ENCODE results near the gene MAP10. TPM values are rescaled to one million over a fixed set of nuclear protein-coding genes. Genes with fewer than 3 reads are reported as not detected.
A peak's percentile ranks its signal among the peaks of the same experiment; 100 is the strongest.
"Not testable (repeated sequence)": the region's sequence is repeated elsewhere in the genome, so short reads cannot be mapped to it uniquely, and the experiment has no call there.

Gene MAP10
- 1 to 10 TPM; 2.4 to 3.8 (median 3.0) TPM for polyA plus RNA-seq (ENCODE audit: insufficient read length in 10 of 10)
- long read RNA-seq, donor 1, partial matches to known transcripts: 0 of 4 reads
- long read RNA-seq, donor 1, other reads (novel, unspliced or antisense): 0 of 4 reads
- long read RNA-seq, donor 2, partial matches to known transcripts: 0 of 3 reads
- long read RNA-seq, donor 2, other reads (novel, unspliced or antisense): 0 of 3 reads
- long read RNA-seq, donor 3: 0 reads
- long read RNA-seq, donor 4, transcript MAP10-201 (1 exons, 3,516 nt): major isoform, 9 of 9 reads
- long read RNA-seq, donor 4, partial matches to known transcripts: 0 of 9 reads
- long read RNA-seq, donor 4, other reads (novel, unspliced or antisense): 0 of 9 reads
- long read RNA-seq, donor 5, transcript MAP10-201 (1 exons, 3,516 nt): major isoform, 7 of 7 reads
- long read RNA-seq, donor 5, partial matches to known transcripts: 0 of 7 reads
- long read RNA-seq, donor 5, other reads (novel, unspliced or antisense): 0 of 7 reads
- long read RNA-seq, donor 6, partial matches to known transcripts: 0 of 4 reads
- long read RNA-seq, donor 6, other reads (novel, unspliced or antisense): 0 of 4 reads
- long read RNA-seq, donor 7, partial matches to known transcripts: 0 of 4 reads
- long read RNA-seq, donor 7, other reads (novel, unspliced or antisense): 0 of 4 reads
- long read RNA-seq, donor 8, partial matches to known transcripts: 0 of 3 reads
- long read RNA-seq, donor 8, other reads (novel, unspliced or antisense): 0 of 3 reads
- long read RNA-seq, donor 9: 0 reads

DNA sequence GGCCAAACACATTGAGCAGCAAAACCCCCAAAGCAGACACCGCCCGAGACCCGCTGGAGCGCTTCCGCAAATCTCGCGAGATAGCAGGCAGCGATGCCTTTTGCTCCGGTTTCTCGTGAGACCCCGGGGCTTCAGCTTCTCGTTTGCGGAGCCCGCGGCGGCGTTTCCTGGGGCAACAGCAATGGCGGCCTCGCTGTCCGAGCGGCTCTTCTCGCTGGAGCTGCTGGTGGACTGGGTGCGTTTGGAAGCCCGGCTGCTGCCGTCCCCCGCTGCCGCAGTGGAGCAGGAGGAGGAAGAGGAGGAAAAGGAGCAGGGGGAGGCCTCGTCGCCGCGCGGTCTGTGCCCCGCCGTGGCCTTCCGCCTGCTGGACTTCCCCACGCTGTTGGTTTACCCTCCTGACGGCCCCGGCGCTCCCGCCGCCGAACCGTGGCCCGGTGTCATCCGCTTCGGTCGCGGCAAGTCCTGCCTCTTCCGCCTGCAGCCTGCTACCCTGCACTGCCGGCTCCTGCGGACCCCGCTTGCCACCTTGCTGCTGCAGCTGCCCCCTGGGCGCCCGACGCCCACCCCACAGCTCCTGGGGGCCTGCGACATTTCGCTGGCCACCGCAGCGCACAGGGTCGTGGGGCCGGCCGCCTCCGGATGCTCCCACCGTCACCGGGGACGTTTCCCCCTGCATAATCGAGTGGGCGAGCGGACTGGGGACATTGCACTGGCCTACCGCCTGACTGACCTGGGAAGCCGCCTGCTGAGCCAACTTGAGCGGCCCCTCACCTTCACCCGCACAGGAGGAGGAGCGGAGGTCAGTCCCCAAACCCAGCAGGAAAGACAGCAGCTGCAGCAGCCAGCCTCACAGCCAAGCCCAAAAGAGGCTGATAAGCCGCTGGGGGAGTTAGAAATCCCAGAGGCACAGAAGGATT is at the start of gene MAP10:
Gene MAP10, plus strand, starts transcription at position 148 of the 917 bp plus-strand sequence. Its CDS starts 34 bp downstream, at position 182.
- peak; percentile 76 to 92 (median 83) for DNase-seq

GRCh38 chr1:232764458-232765251 is 40.6 kb upstream of the MAP10 start:
- no peak for DNase-seq

- no peak for DNase-seq
Measured at GRCh38 chr1:232765542-232765941, 39.7 kb upstream of the MAP10 start.

DNA sequence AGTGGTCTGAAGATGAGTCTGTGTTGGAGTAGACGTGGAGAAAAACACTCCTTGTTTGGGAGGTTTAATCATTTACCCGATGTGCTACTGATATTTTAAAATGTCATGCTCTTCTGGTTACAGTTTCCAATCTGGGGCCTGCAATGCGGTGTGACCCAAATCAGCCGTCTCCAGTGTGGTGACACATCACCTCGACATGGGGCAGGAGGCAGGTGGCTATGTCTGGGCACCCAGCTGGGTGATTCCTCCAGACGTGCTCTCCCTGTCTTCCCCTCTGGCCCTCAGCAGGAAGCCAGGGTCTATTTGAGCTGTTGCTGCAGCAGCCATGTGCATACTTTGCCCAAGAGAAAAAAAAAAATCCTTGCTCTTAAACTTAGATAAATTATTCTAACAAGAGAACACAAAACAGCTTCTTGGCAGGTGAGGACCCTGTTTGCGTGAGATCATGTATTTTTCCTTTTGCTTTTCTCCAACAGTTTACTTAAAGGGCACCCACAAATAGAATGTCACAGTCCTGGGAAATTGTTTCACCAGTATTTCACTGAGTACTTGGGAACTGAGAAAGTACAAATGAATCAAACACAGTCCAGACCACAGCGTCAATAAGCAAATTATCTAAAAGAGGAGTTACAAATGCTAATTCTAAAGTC is 38.9 kb upstream of the MAP10 start:
- DNase-seq: peak in 1 of 3 donors; percentile 20

DNA sequence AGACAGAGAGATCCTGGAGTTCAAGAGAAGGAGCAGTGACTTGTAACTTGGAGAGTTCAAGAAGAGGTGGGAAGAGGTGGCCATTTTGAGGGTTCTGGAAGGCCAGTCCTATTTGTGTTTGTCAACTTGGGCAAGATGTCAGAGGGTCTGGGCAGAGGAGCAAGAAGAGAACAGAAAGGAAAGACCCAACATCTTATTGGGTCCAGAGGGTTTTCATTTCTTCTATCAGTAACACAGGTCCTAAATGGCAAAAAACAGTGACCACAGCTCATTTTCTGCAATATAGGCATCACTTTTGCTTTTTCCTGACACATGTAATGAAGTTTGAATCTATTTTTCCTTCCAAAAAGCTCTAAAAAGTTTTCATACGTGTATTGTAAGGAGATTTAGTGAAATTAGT is 38.3 kb upstream of the MAP10 start:
- peak in 1 of 3 donors; percentile 10 for DNase-seq

DNA sequence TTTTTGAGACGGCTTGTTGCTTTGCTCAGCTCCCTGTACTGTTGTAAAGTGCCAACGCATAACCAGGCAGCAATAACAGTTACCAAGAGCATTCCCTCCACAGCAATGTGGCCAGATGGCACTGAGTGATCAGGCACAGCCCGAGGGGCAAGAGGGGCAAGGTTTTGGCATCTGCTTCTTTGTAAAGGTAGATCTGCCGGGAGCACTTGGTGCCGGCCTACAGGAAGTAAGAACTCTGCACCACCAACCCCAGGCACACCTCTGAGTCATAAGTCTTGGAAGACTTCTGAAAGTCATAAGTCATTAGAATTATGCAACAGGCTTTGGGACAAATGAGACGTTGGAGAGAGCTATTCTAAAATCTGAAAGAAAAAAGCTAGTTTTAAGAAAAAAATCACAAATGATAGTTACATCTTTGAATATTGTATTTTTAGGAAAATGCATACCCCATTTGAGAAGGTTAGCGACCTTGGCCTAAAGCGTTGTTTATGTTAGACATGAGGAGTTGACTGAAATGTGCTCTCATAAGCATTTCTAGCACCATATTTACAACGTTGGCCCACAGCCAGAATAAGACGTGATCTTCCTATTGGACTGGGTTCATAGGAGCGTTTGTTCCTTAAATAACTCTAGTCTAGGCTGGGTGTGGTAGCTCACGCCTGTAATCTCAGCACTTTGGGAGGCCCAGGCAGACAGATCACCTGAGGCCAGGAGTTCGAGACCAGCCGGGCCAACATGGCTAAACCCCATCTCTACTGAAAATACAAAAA is 37.7 kb upstream of the MAP10 start:
- DNase-seq: peak; percentile 34 to 51 (median 41)

GRCh38 chr1:232768793-232769192 is 36.4 kb upstream of the MAP10 start:
- no peak for DNase-seq

- peak in 2 of 3 donors; percentile 16 to 38 for DNase-seq
Measured at GRCh38 chr1:232769733-232770132, 35.5 kb upstream of the MAP10 start.

GRCh38 chr1:232773752-232774151 is 31.5 kb upstream of the MAP10 start:
- no peak for DNase-seq

- DNase-seq: no peak
Measured at GRCh38 chr1:232776526-232777106, 28.6 kb upstream of the MAP10 start.

- no peak for DNase-seq
Measured at GRCh38 chr1:232780354-232780753, 24.9 kb upstream of the MAP10 start.

GRCh38 chr1:232784794-232785193 is 20.4 kb upstream of the MAP10 start:
- no peak for DNase-seq

- not testable (repeated sequence) for DNase-seq
Measured at GRCh38 chr1:232785630-232786029, 19.6 kb upstream of the MAP10 start.

GRCh38 chr1:232786845-232787455 is 18.3 kb upstream of the MAP10 start:
- DNase-seq: no peak

GRCh38 chr1:232788235-232788872 is 16.9 kb upstream of the MAP10 start:
- DNase-seq: no peak

- no peak for DNase-seq
Measured at GRCh38 chr1:232789651-232790050, 15.6 kb upstream of the MAP10 start.

DNA sequence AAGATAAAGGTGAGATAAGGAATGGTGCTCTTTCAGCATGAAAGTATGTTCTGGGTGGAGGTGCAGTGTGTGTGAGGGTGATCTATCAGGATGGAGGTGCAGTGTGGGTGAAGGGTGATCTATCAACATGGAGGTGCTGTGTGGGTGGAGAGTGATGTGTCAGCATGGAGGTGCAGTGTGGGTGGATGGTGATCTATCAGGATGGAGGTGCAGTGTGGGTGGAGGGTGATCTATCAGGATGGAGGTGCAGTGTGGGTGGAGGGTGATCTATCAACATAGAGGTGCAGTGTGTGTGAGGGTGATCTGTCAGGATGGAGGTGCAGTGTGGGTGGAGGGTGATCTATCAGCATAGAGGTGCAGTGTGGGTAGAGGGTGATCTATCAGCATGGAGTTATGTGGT is 12.3 kb upstream of the MAP10 start:
- no peak for DNase-seq

DNA sequence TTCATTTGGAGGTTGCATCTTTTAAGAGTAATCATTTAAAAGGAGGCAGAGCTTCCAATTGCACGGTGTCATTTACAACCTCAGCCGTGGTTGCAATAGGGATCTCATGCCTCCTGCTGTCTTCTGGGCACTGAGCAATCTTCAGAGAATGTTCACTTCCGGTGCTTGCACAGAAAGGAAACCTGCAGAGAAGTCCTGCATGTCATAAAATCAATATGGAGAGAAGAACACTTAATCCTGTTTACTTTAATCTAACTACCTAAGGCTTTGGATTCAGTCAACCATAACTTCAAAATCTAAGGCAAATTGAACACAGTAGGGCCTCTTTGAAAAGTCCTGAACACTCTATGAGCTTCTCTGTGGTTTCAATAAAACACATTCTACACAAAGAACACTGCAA is 11.3 kb upstream of the MAP10 start:
- peak in 1 of 3 donors; percentile 33 for DNase-seq

Data from muscle of back (tissue), 13 donors.